ENCODE data around the gene LRRC36. TPM values are rescaled to one million over a fixed set of nuclear protein-coding genes. Genes with fewer than 3 reads are reported as not detected.

The LRRC36 gene
- total RNA-seq, 4 donors from 2014 or later = 0.33 TPM; not detected in 3

GRCh38 chr16:67407176-67407787, 80.7 kb downstream of the LRRC36 start:
- TF ChIP-seq CTCF (IDR thresholded peaks at IDR 0.05) = no peak
- no peak for TF ChIP-seq POLR2AphosphoS5 (IDR thresholded peaks at IDR 0.05)
- TF ChIP-seq EP300 (IDR thresholded peaks at IDR 0.05) = no peak
- TF ChIP-seq POLR2A (IDR thresholded peaks at IDR 0.05; ENCODE audit: low read depth) = no peak
- Histone ChIP-seq H3K36me3 (peaks cover 0 to 23% (median 0%) of the 10 kb centered on the region in 4 donors), H3K9me3 (no peaks in the 10 kb centered on the region), H3K4me1 (peaks cover 17 to 22% (median 20%) of the 10 kb centered on the region in 4 donors), H3K27me3 (no peaks in the 10 kb centered on the region), H3K27ac (replicated peaks in 1 of 4) (peak overlapping the region; percentile 15 to 73 (median 70)), H3K4me3 (no peak overlapping the region)
- no peak for DNase-seq (ENCODE audit: extremely low spot score)
- intact Hi-C loops (cut with DNase I) = no loop called here
- WGBS = 90% methylated on average over 5 of the region's 7 CpGs

GRCh38 chr16:67407788-67408452, 81.3 kb downstream of the LRRC36 start:
- intact Hi-C loops (cut with DNase I) = no loop called here
- no peaks in the 10 kb centered on the region for H3K27me3 ChIP-seq
- H3K36me3 ChIP-seq = peaks cover 0 to 23% (median 0%) of the 10 kb centered on the region in 4 donors
- 79% methylated on average over 6 of the region's 6 CpGs for WGBS
- TF ChIP-seq CTCF (IDR thresholded peaks at IDR 0.05) (no peak), POLR2AphosphoS5 (IDR thresholded peaks at IDR 0.05) (no peak), POLR2A (IDR thresholded peaks at IDR 0.05; ENCODE audit: low read depth) (no peak)
- no peak overlapping the region for H3K4me3 ChIP-seq
- no peaks in the 10 kb centered on the region for H3K9me3 ChIP-seq
- H3K27ac ChIP-seq (replicated peaks in 1 of 4) = no peak overlapping the region
- peaks cover 17 to 22% (median 20%) of the 10 kb centered on the region in 4 donors for H3K4me1 ChIP-seq
- DNase-seq (ENCODE audit: extremely low spot score) = no peak

GRCh38 chr16:67409631-67410030, 83.0 kb downstream of the LRRC36 start:
- Histone ChIP-seq H3K36me3 (peaks cover 0 to 12% (median 0%) of the 10 kb centered on the region in 4 donors), H3K9me3 (no peaks in the 10 kb centered on the region), H3K4me3 (no peak overlapping the region), H3K4me1 (peaks cover 18 to 26% (median 24%) of the 10 kb centered on the region in 4 donors), H3K27me3 (no peaks in the 10 kb centered on the region), H3K27ac (replicated peaks in 1 of 4) (no peak overlapping the region)
- no peak for DNase-seq (ENCODE audit: extremely low spot score)
- no peak for TF ChIP-seq POLR2A (IDR thresholded peaks at IDR 0.05; ENCODE audit: low read depth)
- TF ChIP-seq POLR2AphosphoS5 (IDR thresholded peaks at IDR 0.05) = no peak
- TF ChIP-seq EP300 (IDR thresholded peaks at IDR 0.05) = no peak
- no peak for TF ChIP-seq CTCF (IDR thresholded peaks at IDR 0.05)
- intact Hi-C loops (cut with DNase I) = no loop called here
- 100% methylated on average over 2 of the region's 9 CpGs for WGBS

- no peaks in the 10 kb centered on the region for H3K9me3 ChIP-seq
- H3K27ac ChIP-seq (replicated peaks in 1 of 4) = no peak overlapping the region
- no peak overlapping the region for H3K4me3 ChIP-seq
- WGBS = 88% methylated on average over 3 of the region's 3 CpGs
- peaks cover 16 to 32% (median 24%) of the 10 kb centered on the region in 4 donors for H3K4me1 ChIP-seq
- H3K27me3 ChIP-seq = no peaks in the 10 kb centered on the region
- intact Hi-C loops (cut with DNase I) = no loop called here
- H3K36me3 ChIP-seq = peaks cover 0 to 8% (median 0%) of the 10 kb centered on the region in 4 donors
- DNase-seq (ENCODE audit: extremely low spot score) = no peak
- no peak for TF ChIP-seq EP300 (IDR thresholded peaks at IDR 0.05)
- TF ChIP-seq POLR2AphosphoS5 (IDR thresholded peaks at IDR 0.05) = no peak
Observed at GRCh38 chr16:67411339-67411738, 84.7 kb downstream of the LRRC36 start.

GRCh38 chr16:67412294-67412693, 85.7 kb downstream of the LRRC36 start:
- H3K27ac ChIP-seq (replicated peaks in 1 of 4) = no peak overlapping the region
- no peak for DNase-seq (ENCODE audit: extremely low spot score)
- peaks cover 0 to 8% (median 0%) of the 10 kb centered on the region in 4 donors for H3K36me3 ChIP-seq
- H3K4me3 ChIP-seq = no peak overlapping the region
- no peaks in the 10 kb centered on the region for H3K9me3 ChIP-seq
- 49% methylated on average over 2 of the region's 2 CpGs for WGBS
- no peaks in the 10 kb centered on the region for H3K27me3 ChIP-seq
- peaks cover 12 to 28% (median 21%) of the 10 kb centered on the region in 4 donors for H3K4me1 ChIP-seq
- TF ChIP-seq POLR2AphosphoS5 (IDR thresholded peaks at IDR 0.05) = no peak
- TF ChIP-seq POLR2A (IDR thresholded peaks at IDR 0.05; ENCODE audit: low read depth) = no peak
- no peak for TF ChIP-seq CTCF (IDR thresholded peaks at IDR 0.05)
- intact Hi-C loops (cut with DNase I) = no loop called here

Data from esophagus muscularis mucosa (tissue), 4 donors.